Activated CD8-positive, alpha-beta T cell treated with anti-CD3 and anti-CD28 coated beads for 36 hours (primary cell): ENCODE results near the gene TAGLN2. TPM values are rescaled to one million over a fixed set of nuclear protein-coding genes. Genes with fewer than 3 reads are reported as not detected.

Experiments used
- ATAC-seq: fragments of 200-7000 bp; cut with Tn5 transposase; one replicate; pipeline ENCODE4 v1.10.0; 2021; ENCODE audit warnings: mild to moderate bottlenecking, moderate library complexity
- CTCF ChIA-PET: fragments of 350-600 bp; sonication (Branson Sonifier 250); formaldehyde crosslinking; loops from one replicate; lab custom pipeline; 2021; ENCODE audit warnings: antibody characterized with exemption; lab: Charles Lee
- POLR2A ChIA-PET: fragments of 350-600 bp; sonication (Branson Sonifier 250); formaldehyde crosslinking; loops from one replicate; lab custom pipeline; 2021; ENCODE audit warnings: antibody characterized with exemption; lab: Charles Lee
- DNase-seq: peaks from one replicate; pipeline ENCODE4 v3.0.0-alpha.2; 2020
- H3K27ac Mint-ChIP-seq: one replicate; pipeline ENCODE4 v1.8.0; 2021; ENCODE audit warnings: mild to moderate bottlenecking, mixed read lengths
- H3K27me3 Mint-ChIP-seq: one replicate; pipeline ENCODE4 v1.8.0; 2021; ENCODE audit warnings: mixed read lengths
- H3K36me3 Mint-ChIP-seq: one replicate; pipeline ENCODE4 v1.8.0; 2021; ENCODE audit warnings: low read depth, mixed read lengths
- H3K4me1 Mint-ChIP-seq: one replicate; pipeline ENCODE4 v1.8.0; 2021; ENCODE audit warnings: low read depth, mixed read lengths
- H3K4me3 Mint-ChIP-seq: one replicate; pipeline ENCODE4 v1.8.0; 2021; ENCODE audit warnings: mild to moderate bottlenecking, moderate library complexity, mixed read lengths
- H3K9me3 Mint-ChIP-seq: one replicate; pipeline ENCODE4 v1.8.0; 2021; ENCODE audit warnings: mixed read lengths
- CTCF ChIP-seq: fragments of 200-600 bp; IDR thresholded peaks from one replicate; pipeline ENCODE4 v1.8.0; 2022; ENCODE audit warnings: antibody characterized with exemption, mild to moderate bottlenecking
- intact Hi-C: fragments of 100-400 bp; cut with micrococcal nuclease; formaldehyde crosslinking; loops from one replicate; pipeline ENCODE4 v1.10.0; 2022
- total RNA-seq, 2 experiments: library from RNA; stranded (reverse); gene quantifications; one replicate each; pipeline ENCODE4 v1.2.3, GENCODE V29; 2021

TAGLN2 gene
- total RNA-seq, 2 experiments from 2014 or later, result 475 to 482 TPM

- H3K9me3 Mint-ChIP-seq, result no peaks in the 10 kb centered on the region
- peaks cover 2% of the 10 kb centered on the region for H3K27me3 Mint-ChIP-seq
- POLR2A ChIA-PET, result interaction anchor here (1.0 kb wide), 1 partner anchor 8 kb away, joined by 3 read pairs; the partner anchor contains the start of gene TAGLN2
- ATAC-seq (no peak), DNase-seq (no peak)
- peaks cover 3% of the 10 kb centered on the region for H3K4me1 Mint-ChIP-seq
- intact Hi-C loops, result no loop called here
- H3K4me3 Mint-ChIP-seq, result no peak overlapping the region
- CTCF ChIA-PET, result interaction anchor here (1.0 to 21.5 kb wide), 5 partner anchors 41 to 153 kb away, joined by 3 to 374 read pairs (median 4); partner anchors contain the start of gene PIGM
- H3K36me3 Mint-ChIP-seq, result no peaks in the 10 kb centered on the region
- TF ChIP-seq CTCF, result no peak
- H3K27ac Mint-ChIP-seq, result no peak overlapping the region
Observed at GRCh38 chr1:159933347-159933746, 8.0 kb upstream of the TAGLN2 start.

- ChIA-PET CTCF (interaction anchor here (1.0 to 21.5 kb wide), 4 partner anchors 40 to 113 kb away, joined by 3 to 374 read pairs (median 4); partner anchors contain the start of gene PIGM), POLR2A (interaction anchor here (1.0 kb wide), 2 partner anchors 7 to 9 kb away, joined by 3 read pairs; partner anchors contain the start of gene TAGLN2)
- Mint-ChIP-seq H3K36me3 (no peaks in the 10 kb centered on the region), H3K9me3 (no peaks in the 10 kb centered on the region), H3K27ac (no peak overlapping the region), H3K4me3 (no peak overlapping the region), H3K4me1 (peaks cover 3% of the 10 kb centered on the region), H3K27me3 (peaks cover 2% of the 10 kb centered on the region)
- no peak for TF ChIP-seq CTCF
- ATAC-seq (no peak), DNase-seq (no peak)
- intact Hi-C loops, result no loop called here
Observed at GRCh38 chr1:159932296-159933285, 7.3 kb upstream of the TAGLN2 start.

- CTCF ChIA-PET, result interaction anchor here (21.5 kb wide), 1 partner anchor 73 kb away, joined by 374 read pairs; no protein-coding TSS in a partner anchor
- ATAC-seq (no peak), DNase-seq (no peak)
- Mint-ChIP-seq H3K9me3 (no peaks in the 10 kb centered on the region), H3K36me3 (no peaks in the 10 kb centered on the region), H3K27ac (no peak overlapping the region), H3K4me3 (no peak overlapping the region), H3K27me3 (peaks cover 2% of the 10 kb centered on the region), H3K4me1 (peaks cover 4% of the 10 kb centered on the region)
- POLR2A ChIA-PET, result no interaction called here
- intact Hi-C loops, result no loop called here
- TF ChIP-seq CTCF, result no peak
Observed at GRCh38 chr1:159931795-159932173, 6.5 kb upstream of the TAGLN2 start.

GRCh38 chr1:159931101-159931794 lies 5.9 kb upstream of the TAGLN2 start:
- H3K36me3 Mint-ChIP-seq, result no peaks in the 10 kb centered on the region
- H3K27ac Mint-ChIP-seq, result no peak overlapping the region
- H3K4me1 Mint-ChIP-seq, result peaks cover 7% of the 10 kb centered on the region
- ChIA-PET CTCF (interaction anchor here (21.5 kb wide), 1 partner anchor 74 kb away, joined by 374 read pairs; no protein-coding TSS in a partner anchor), POLR2A (no interaction called here)
- H3K27me3 Mint-ChIP-seq, result peaks cover 2% of the 10 kb centered on the region
- no peak for TF ChIP-seq CTCF
- ATAC-seq (no peak), DNase-seq (no peak)
- intact Hi-C loops, result no loop called here
- no peak overlapping the region for H3K4me3 Mint-ChIP-seq
- H3K9me3 Mint-ChIP-seq, result no peaks in the 10 kb centered on the region
